Hematopoietic multipotent progenitor cell treated with erythropoietin and hydrocortisone succinate and interleukin-3 and kit ligand, for 4 days (in vitro differentiated cells): Measurements from ENCODE around the gene AGBL5.
A peak's percentile ranks its signal among the peaks of the same experiment; 100 is the strongest.
"Not testable (repeated sequence)": the region's sequence is repeated elsewhere in the genome, so short reads cannot be mapped to it uniquely, and the experiment has no call there.

Source experiments
- DNase-seq: peaks from one replicate; pipeline ENCODE4 v3.0.0-alpha.2; 2015

Gene AGBL5

DNA sequence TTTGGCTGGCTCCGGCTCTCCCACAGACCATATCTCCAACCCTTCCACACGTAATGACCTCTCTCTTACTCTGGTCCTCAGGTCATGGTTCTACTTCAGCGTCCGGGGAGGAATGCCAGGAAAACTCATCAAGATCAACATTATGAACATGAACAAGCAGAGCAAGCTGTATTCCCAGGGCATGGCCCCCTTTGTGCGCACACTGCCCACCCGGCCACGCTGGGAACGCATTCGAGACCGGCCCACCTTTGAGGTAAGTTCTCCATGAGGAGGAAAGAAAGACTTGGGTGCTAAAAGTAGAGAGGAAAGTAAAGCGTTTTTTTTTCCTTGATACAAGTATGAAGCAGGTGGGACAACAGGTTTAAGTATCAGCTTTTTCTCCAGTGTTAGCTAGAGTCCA lies 1.9 kb downstream of the AGBL5 start:
- DNase-seq, result no peak

DNA sequence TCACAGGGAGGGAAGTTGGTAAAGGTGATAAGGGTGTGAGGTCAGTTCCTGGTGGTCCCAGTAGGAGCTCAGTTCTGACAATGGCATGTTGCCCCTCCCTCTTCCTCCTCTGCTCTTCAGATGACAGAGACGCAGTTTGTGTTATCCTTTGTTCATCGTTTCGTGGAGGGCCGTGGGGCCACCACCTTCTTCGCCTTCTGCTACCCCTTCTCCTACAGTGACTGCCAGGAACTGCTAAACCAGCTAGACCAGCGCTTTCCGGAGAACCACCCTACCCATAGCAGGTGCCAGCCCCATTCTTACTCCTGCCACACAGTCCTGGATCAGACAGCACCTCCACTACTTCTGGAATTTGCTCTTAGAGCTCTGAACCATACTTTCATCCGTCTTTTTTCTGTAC lies 2.3 kb downstream of the AGBL5 start:
- no peak for DNase-seq

DNA sequence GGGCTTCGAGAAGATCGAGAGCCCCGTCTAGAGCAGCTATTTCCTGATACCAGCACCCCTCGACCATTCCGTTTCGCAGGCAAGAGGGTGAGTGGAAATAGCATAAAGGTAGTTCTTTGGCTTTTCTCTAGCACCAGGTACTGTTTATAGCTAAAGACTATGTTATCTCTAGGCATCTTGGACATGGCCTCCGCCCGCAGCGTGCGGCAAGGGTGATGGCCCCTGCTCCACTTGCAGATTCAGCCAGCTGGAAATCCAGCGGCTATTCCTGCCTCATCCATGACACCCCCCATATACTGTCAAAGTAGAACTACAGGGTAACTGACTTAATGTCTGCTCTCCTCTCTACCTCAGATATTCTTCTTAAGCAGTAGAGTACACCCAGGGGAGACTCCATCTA lies 3.3 kb downstream of the AGBL5 start:
- no peak for DNase-seq

DNA sequence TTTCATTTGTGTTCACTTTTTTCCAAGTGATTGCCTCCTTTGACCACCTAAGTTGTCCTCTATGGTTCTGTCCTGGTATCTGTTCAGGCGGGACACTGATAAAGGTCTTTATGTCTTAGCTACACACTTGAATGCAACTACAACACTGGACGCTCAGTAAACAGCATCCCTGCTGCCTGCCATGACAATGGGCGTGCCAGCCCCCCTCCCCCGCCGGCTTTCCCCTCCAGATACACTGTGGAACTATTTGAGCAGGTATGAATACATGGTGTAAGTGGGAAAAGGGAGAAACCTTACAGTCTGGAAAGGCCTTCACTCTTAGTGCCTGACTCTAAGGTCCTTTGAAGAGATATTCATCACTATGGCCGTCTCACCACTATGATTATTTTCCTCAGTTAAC lies 5.7 kb downstream of the AGBL5 start:
- no peak for DNase-seq

DNA sequence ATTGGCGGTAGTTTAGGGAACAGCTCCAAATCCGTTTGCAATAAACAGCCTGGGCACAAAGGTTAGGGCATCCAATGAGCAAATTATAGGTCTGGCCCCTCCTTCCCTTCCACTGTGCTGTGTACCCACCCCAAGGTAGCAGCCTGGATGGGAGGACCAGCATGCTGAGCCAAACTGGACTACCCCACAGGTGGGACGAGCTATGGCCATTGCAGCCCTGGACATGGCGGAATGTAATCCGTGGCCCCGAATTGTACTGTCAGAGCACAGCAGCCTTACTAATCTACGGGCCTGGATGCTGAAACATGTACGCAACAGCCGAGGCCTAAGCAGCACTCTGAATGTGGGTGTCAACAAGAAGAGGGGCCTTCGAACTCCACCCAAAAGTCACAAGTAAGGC lies 6.7 kb downstream of the AGBL5 start:
- no peak for DNase-seq

DNA sequence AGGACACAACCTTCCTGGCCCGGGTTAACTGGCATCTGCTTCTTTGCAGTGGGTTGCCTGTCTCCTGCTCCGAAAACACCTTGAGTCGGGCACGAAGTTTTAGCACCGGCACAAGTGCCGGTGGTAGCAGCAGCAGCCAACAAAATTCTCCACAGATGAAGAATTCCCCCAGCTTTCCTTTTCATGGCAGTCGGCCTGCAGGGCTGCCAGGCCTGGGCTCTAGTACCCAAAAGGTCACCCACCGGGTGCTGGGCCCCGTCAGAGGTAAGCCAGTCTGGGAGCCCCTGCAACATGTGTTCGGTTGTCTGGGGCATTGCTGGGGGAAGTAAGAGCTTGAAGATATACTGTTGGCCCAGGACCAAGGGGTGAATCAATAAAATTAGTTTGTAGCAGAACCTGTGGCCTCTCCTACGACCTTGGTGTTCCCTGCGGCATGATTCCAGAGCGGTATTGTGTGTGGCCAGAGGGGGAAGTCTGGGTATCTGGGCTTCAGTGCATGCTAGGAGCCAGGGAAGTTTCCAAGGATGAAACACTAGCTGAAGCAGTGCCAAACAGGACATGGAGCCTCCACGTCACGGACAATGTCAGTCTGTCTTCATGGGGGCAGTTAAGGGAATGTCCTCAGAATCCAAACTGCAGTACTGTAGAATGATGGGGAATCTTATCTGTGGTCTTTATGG lies 7.8 kb downstream of the AGBL5 start:
- no peak for DNase-seq

DNA sequence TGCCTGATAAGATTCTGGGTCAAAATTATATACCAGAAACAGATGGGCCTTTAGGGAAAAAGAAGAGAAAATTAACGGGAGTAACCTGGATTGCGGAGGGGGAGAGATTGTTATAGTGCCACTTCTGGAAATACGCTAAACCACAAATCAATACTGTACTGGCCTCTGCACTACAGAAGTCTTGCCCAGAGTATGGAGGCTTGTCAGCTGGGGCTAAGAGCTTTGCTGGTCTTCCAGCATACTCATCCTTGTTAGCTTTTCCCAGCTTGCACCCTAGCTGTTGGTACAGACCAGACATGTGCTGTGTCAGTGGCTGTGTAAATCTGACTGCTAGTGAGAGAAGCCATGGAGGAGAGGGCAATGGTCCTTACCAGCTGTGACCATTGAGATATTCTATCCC lies 8.9 kb downstream of the AGBL5 start:
- DNase-seq, result no peak

DNA sequence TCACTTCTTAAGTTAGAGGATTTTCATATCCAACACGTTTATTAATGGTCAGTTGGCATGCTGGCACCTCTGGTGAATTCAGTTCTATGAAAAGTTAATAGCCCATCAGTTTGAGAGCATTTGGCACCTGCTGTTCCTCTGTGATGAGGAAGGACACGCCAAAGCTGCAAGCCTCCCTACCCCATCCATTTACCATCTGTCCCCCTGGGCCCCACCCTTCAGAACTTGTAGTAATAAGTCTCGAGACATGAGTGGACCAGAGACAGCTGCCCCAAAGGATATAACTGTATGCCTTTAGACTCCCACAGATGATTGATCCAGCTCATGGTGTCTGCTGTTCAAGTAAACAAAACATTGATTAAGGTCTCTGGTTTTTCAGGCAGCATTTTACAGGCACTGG lies 13.7 kb downstream of the AGBL5 start:
- no peak for DNase-seq

DNA sequence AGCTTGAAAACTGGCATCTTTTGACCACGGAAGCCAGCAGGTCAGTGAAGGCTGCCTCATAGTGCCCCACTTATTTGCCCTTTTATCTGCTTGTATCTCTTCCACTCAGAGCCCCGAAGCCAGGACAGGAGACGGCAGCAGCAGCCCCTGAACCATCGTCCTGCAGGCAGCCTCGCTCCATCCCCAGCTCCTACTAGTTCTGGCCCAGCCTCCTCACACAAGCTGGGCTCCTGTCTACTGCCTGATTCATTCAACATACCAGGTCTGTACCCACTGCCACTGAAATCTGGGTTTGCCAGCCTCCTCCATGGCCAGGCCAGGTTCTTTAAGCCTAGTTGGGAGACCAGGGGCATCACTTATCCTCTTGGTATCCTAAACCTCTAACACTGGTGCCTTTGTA lies 15.9 kb downstream of the AGBL5 start:
- no peak for DNase-seq

DNA sequence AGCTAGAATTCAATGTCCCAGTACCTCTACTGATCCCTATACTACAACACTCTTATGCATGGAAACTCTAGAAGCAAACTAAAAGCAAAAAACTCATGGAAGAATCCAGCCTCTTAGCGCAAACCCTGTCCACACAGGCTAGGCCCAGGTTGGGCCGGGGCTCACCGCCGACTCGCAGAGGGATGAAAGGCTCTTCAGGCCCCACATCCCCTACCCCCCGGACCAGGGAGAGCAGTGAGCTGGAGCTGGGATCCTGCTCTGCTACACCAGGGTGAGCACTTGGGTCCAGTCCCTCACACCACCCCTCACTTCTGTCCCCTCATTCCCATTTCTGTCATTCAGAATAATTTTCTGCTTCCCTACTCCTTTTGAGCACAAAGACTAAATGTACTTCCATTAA lies 18.0 kb downstream of the AGBL5 start:
- DNase-seq, result no peak

DNA sequence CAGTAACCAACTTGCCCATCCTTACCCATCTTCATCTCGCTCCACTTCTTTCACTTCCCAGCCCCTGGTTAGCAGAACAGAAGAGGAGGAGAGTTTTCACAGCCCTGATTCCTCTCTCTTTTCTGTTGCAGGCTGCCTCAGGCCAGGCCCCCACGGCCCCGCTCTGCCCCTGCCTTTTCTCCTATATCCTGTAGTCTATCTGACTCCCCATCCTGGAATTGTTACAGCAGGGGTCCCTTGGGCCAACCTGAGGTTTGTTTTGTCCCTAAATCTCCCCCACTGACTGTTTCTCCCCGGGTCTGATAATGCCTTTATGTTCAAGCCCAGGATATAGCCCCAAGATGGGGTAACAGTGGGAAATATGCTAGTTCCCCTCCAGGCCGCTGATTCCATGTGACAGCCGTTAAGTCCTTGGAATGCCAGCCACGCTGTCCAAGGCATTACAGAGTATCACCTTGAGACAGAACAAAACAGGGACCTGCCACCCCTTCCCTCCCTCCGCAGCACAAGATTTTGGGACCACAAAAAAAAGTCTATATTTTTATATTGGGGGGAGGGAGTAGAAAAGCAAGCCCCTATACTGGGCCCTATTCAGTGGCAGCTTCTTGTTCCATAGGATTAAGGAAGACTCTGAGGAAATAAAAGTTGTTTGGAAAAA lies 18.6 kb downstream of the AGBL5 start:
- no peak for DNase-seq

DNA sequence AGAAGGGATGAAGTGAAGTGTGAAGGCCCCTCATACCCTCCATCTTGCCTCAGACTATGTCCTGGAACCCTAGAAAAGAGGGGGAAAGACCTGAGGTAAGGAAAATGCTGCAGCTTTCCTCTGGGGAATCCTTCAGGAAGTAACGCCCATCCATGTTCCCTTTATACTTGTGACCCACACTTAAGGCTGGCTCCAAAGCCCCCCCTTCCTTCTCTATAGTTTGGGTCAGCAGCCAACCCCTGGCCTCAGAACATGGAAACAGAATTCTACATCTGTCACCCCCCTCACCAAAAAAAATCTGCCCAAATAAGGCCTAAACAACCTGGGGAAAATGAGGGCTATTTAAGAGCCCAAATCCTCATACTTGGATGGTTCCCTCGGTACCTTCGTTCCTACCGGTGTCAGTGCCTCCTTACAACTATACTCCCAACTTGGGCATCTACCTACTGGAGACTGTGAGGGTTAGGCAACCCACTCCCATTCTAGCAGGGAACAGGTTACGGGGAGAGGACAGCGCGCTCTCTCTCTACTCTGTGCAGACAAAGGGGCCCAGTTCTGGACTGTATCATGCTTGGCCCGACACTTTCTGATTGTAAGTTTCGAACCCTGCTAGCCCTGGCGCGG lies 19.3 kb downstream of the AGBL5 start:
- DNase-seq, result no peak

DNA sequence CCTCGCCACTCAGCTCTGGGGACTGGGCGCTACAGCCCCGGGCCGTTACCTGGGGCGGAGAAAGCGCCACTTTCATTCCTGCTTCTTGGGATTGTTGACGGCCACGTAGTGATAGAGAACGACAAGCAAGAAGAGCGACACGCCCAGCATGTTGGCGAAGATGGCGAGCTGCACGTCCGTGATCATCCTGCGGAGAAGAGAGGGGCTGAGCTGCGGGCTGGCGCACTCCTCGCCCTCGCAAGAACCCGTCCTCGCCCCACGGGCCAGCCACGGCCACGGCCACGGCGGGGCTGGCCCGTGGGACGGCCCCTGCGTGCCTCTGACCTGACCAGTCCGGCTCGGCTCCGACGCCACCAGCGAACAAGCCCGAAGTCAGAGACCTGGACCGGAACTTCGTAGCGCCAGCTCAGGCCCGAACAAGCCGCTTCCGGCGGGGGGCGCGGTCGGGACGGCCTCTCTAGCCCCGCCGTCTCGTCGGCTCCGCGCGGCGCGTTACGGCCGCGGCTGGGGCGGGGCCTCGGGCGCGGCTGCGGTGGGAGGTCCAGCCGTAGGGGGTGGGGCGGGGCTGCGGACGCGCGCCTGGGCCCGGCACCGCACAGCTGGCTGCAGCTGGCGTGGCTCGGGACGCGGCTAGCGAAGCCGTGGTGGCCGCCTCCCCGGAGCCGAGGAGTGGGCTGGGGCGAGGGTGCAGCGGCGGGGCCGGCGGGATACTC lies 20.0 kb downstream of the AGBL5 start, which contains the start of gene OST4:
Gene OST4, minus strand, starts transcription at position 378 of the 713 bp plus-strand sequence.
- DNase-seq, result peak; percentile 97

DNA sequence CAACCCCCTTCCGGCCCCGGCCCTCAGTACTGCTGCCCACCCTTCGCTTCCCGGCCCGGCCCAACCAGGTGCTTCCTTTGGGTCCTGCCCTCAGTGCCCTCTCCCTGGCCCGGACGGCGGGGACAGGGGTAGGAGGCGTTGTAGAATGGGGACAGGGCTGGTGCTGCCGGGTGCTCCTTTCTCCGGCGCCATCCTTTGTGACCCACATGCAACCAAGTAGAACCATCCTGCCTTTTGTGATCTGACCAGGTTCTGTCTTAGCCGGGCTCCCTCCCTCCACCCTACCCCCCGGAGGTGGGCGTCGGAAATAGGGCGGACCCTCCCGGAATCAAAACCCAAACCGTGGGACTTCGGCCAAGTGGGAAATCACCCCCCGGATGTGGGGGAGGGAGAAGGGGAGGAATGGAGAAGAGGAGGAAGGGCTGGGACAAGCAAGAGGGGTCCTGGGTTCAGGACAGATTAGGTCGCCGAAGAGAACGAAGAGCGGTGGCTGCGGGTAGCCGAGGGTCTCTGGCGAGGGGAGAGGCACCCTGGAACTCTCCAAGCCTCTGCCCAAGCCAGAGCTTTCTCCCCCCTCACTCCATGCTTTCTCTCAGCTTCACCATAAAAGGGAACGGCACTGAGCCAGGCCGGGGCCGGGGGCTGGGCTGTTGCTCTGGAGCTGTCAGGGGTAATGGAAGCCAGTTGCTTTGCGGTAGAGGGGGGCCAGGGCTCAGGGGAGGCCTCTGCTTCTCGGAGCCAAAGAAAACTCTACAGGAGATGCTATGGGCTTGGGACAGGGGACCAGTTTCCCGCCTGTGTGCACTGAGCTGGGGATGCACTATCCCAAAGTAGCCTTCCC lies 20.7 kb downstream of the AGBL5 start:
- DNase-seq, result peak; percentile 43

DNA sequence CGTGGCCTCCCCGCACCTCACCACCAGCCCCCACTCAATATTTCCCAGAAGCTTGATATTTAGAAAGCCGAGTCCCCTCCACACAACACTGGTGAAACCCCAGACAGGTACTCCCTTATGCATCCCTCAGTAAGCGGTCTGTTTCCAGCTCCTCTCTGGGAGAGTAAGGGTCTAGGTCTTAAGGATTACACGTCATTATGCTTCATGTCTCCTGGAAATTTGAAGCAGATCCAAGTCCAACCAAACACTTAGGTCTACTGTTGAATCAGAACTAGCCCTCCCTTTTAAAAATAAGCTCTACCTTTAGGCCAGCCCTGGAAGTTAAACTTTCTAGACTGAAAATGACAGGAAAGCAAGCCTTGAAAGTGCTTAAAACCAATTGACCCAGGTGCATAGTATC lies 21.5 kb downstream of the AGBL5 start:
- DNase-seq, result no peak

DNA sequence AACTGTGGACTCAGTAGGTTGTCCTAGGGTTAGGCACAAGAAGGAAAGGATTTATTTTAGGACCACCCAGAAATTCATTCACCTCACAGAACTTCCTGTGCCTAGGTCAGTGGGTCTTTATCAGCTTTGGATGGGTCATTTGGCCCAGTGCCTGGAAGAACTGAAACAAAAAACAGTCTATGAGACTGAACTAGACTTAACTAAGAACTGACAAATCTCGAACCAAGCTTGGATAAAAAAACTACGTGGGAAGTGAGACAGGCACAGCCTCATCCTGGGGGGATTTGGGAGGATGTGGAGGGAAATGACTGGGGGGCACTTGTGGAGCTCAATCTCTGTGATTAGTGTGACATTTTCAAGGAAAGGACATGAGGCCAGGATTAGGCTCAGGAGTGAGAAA lies 22.3 kb downstream of the AGBL5 start:
- DNase-seq, result no peak

DNA sequence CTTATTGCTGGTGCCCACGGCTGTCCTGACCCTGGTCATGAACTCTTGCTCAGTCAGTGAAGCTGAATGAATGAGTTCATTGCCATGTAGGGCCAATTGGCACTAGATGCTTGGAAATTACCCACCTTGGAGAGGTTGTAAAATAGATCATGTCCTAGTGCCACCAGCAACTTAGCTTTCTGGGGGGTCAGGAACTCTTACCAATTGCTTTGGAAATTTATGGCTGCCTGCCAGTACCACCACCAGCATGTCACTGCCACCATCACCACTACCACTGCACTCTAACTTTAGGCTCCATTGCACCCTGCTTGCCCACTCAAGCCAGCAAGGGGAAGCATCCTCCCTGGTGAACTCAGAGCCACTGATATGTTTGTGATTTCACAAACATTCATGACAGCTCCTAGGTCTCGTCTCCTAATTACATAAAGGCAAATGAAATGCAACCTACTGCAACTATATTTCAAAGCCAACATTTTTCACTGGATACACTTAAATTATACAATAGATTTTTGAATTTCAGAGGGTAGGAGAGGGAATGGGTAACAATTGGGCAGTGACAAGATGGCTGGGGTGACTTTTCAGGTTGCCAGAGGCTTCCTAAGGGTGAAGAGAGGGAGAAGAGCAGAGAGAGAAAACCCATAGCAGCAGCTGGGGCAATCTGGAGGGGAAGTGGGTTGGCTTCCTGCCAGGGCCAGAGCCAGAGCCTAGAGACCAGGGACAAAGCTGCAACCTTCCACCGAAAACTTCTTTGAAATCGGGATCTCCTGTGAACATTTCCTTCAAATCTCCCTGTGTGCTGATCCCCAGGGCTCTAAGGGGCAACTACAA lies 23.5 kb downstream of the AGBL5 start:
- peak; percentile 90 for DNase-seq

DNA sequence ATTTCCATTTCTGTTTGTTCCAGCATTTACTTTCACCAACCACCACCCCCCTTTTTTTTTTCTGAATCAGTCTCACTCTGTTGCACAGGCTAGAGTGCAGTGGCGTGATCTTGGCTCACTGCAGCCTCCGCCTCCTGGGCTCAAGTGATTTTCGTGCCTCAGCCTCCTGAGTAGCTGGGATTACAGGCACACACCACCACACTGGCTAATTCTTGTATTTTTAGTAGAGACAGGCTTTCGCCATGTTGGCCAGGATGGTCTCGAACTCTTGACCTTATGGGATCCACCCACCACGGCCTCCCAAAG lies 24.1 kb downstream of the AGBL5 start:
- DNase-seq, result not testable (repeated sequence)

DNA sequence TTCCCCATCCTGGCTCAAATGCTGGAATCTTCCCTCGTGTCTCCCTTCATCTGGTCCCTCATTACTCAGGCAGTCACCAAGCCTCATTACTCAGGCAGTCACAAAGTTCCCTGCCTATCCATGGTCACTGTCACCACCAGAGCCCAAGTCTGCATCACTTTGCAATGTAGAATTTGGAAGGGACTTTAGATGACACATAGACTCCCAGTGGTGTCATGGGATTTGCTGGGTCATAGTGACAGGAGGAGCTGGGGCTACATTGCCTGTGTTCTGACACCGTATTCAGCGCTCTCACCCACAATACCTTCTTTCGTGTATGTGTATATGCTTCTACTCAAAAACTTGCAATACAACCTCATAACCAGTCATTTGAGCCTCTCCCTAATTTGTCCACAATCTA lies 24.9 kb downstream of the AGBL5 start:
- DNase-seq, result no peak

DNA sequence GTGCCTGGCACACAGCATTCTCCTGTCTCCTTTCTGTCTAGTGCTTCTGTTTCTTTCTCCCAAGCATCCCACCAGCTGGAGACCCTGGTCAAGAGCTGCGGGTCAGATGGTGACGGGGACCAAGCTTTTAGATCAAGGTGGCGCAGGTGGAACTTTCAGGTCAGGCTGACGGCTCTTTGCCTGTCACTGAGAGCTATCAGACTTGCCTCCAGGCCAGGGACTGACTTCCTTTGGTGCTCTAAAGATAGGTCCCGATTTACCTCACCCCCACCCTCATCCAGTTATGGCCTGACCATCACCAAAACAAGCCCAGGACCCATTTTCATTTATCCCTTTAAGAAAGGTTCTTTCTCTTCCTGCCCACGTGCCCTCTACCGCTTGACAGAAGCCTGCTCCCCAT lies 25.8 kb downstream of the AGBL5 start:
- no peak for DNase-seq

DNA sequence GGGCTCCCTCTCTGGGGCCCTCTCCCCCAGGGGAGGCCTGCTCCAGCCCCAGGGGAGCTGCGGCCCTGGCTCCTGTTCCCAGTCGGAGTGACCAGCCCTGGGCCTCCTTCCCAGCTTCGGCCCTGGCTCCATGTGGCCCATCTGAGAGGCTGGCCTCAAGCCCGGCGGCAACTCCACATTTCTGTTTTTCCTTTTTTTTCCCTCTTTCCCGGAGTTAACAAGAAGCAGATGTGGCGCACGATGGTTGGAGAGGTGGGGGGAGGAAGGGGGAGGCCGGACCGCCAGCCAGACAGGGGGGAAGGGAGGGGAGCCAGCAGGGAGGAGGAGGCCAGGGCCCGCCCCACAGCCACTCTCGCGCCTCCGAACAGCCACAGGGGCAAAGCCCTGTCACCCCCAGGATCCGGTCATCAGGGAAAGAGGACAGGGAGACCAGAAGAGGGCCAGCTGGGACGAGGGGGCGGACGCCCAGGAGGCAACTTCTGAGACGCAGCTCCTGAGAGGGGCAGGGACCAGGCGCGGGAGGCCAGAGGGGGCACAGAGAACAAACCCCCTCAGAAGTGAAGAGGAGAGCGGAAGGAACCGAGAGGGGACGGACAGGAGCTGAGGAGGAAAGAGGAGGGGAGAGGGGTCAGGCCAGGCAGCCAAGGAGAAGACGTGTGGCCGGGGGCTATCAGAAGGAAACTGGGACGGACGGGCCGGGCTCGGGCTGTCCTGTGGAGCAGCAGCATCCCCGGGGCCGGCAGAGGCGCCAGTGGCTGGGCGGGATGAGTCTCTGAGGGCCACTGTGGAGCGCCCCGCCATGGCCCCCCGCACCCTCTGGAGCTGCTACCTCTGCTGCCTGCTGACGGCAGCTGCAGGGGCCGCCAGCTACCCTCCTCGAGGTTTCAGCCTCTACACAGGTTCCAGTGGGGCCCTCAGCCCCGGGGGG lies 27.1 kb downstream of the AGBL5 start, which contains the start of gene EMILIN1:
Gene EMILIN1, plus strand, starts transcription at position 349 of the 928 bp plus-strand sequence. Its CDS starts 451 bp downstream, at position 800.
- peak; percentile 55 for DNase-seq
